ENCODE data around the gene URGCP. TPM values are rescaled to one million over a fixed set of nuclear protein-coding genes. Genes with fewer than 3 reads are reported as not detected.
A peak's percentile ranks its signal among the peaks of the same experiment; 100 is the strongest.

URGCP gene
- total RNA-seq, 1 donor from 2014 or later, result 39.6 TPM

- no peak overlapping the region for H3K4me3 ChIP-seq
- DNase-seq, result no peak
- H3K4me1 ChIP-seq, result peaks cover 56% of the 10 kb centered on the region
- TF ChIP-seq CTCF (IDR thresholded peaks at IDR 0.05; ENCODE audit: borderline replicate concordance), result no peak
- no peaks in the 10 kb centered on the region for H3K9me3 ChIP-seq (replicated peaks)
- H3K36me3 ChIP-seq, result peaks cover 31% of the 10 kb centered on the region
- H3K27me3 ChIP-seq (ENCODE audit: low read depth), result no peaks in the 10 kb centered on the region
- H3K27ac ChIP-seq (replicated peaks), result peak overlapping the region; percentile 45
- intact Hi-C loops (cut with micrococcal nuclease), result no loop called here
Measured at GRCh38 chr7:43872406-43873110, 33.8 kb downstream of the URGCP start.

GRCh38 chr7:43871064-43871463 is 35.3 kb downstream of the URGCP start:
- intact Hi-C loops (cut with micrococcal nuclease), result no loop called here
- Histone ChIP-seq H3K9me3 (replicated peaks) (no peaks in the 10 kb centered on the region), H3K4me3 (no peak overlapping the region), H3K27me3 (ENCODE audit: low read depth) (no peaks in the 10 kb centered on the region), H3K36me3 (peaks cover 31% of the 10 kb centered on the region), H3K27ac (replicated peaks) (no peak overlapping the region), H3K4me1 (peaks cover 47% of the 10 kb centered on the region)
- no peak for TF ChIP-seq CTCF (IDR thresholded peaks at IDR 0.05; ENCODE audit: borderline replicate concordance)
- DNase-seq, result no peak

GRCh38 chr7:43870316-43870715 is 36.1 kb downstream of the URGCP start:
- no peak for DNase-seq
- Histone ChIP-seq H3K27ac (replicated peaks) (peak overlapping the region; percentile 86), H3K4me1 (peaks cover 47% of the 10 kb centered on the region), H3K27me3 (ENCODE audit: low read depth) (no peaks in the 10 kb centered on the region), H3K4me3 (peak overlapping the region; percentile 79), H3K9me3 (replicated peaks) (no peaks in the 10 kb centered on the region), H3K36me3 (peaks cover 31% of the 10 kb centered on the region)
- TF ChIP-seq CTCF (IDR thresholded peaks at IDR 0.05; ENCODE audit: borderline replicate concordance), result no peak
- intact Hi-C loops (cut with micrococcal nuclease), result no loop called here

GRCh38 chr7:43869867-43870240 is 36.5 kb downstream of the URGCP start:
- Histone ChIP-seq H3K9me3 (replicated peaks) (no peaks in the 10 kb centered on the region), H3K27me3 (ENCODE audit: low read depth) (no peaks in the 10 kb centered on the region), H3K4me1 (peaks cover 47% of the 10 kb centered on the region), H3K27ac (replicated peaks) (peak overlapping the region; percentile 86), H3K4me3 (peak overlapping the region; percentile 79), H3K36me3 (peaks cover 28% of the 10 kb centered on the region)
- DNase-seq, result no peak
- TF ChIP-seq CTCF (IDR thresholded peaks at IDR 0.05; ENCODE audit: borderline replicate concordance), result no peak
- intact Hi-C loops (cut with micrococcal nuclease), result no loop called here

GRCh38 chr7:43869006-43869866 is 37.2 kb downstream of the URGCP start, which contains the start of gene MRPS24:
MRPS24 (minus strand) TSS chr7:43869517; CDS start chr7:43869495, 22 bp downstream.
- intact Hi-C loops (cut with micrococcal nuclease), result no loop called here
- peak within 1 kb of the TSS; percentile 86 for H3K27ac ChIP-seq (replicated peaks)

More at GRCh38 chr7:43869006-43869866, 37.2 kb downstream of the URGCP start, which contains the start of gene MRPS24:
- H3K4me1 ChIP-seq, result peaks cover 47% of the 10 kb centered on the region
- H3K27me3 ChIP-seq (ENCODE audit: low read depth), result no peaks in the 10 kb centered on the region
- H3K4me3 ChIP-seq, result peak within 1 kb of the TSS; percentile 79
- DNase-seq, result peak; percentile 98
- peaks cover 28% of the 10 kb centered on the region for H3K36me3 ChIP-seq
- H3K9me3 ChIP-seq (replicated peaks), result no peaks in the 10 kb centered on the region
- TF ChIP-seq CTCF (IDR thresholded peaks at IDR 0.05; ENCODE audit: borderline replicate concordance), result no peak
